Lower lobe of right lung (tissue), 2 donors: Measurements from ENCODE around the gene RASGRP3. TPM values are rescaled to one million over a fixed set of nuclear protein-coding genes. Genes with fewer than 3 reads are reported as not detected.

ENCODE experiments used
- ATAC-seq, 2 donors: fragments of 200-7000 bp; cut with Tn5 transposase; one replicate each; pipeline ENCODE4 v1.9.1; 2020 to 2022; ENCODE audit warnings: mild to moderate bottlenecking in 2 of 2, moderate library complexity in 2 of 2
- DNase-seq: peaks from one replicate; pipeline ENCODE4 v3.0.0-alpha.2; 2020
- H3K27ac ChIP-seq: fragments of 200-600 bp; one replicate; pipeline ENCODE4 v1.8.0; 2022
- H3K27me3 ChIP-seq: fragments of 200-600 bp; one replicate; pipeline ENCODE4 v1.8.0; 2022; ENCODE audit warnings: low read depth
- H3K36me3 ChIP-seq: fragments of 200-600 bp; one replicate; pipeline ENCODE4 v1.8.0; 2022; ENCODE audit warnings: mild to moderate bottlenecking
- H3K4me1 ChIP-seq: fragments of 200-600 bp; one replicate; pipeline ENCODE4 v1.8.0; 2022
- H3K4me3 ChIP-seq: fragments of 200-600 bp; one replicate; pipeline ENCODE4 v1.8.0; 2022; ENCODE audit warnings: mild to moderate bottlenecking
- H3K9me3 ChIP-seq: fragments of 200-600 bp; one replicate; pipeline ENCODE4 v1.8.0; 2022
- intact Hi-C: fragments of 100-400 bp; cut with DNase I; formaldehyde crosslinking; loops from one replicate; pipeline ENCODE4 v1.11.0; 2022
- total RNA-seq: library from RNA; stranded (reverse); fragmentation: NEBNext Ultra II Directional; extraction: Animal tissue kit (Norgen Biotek cat#: 25700); gene quantifications from one replicate; pipeline ENCODE4 v1.2.1, GENCODE V29; 2021
- TF ChIP-seq, protein P1 (sequence below): fragments of 200-600 bp; IDR thresholded peaks from one replicate; pipeline ENCODE4 v1.8.0; 2022; ENCODE audit warnings: antibody characterized with exemption, mild to moderate bottlenecking
- donor health status: DM: no; HTN: yes; CAD: no; lungs with severe emphysema.

Gene RASGRP3
- total RNA-seq, 1 donor from 2014 or later = 13.7 TPM

DNA sequence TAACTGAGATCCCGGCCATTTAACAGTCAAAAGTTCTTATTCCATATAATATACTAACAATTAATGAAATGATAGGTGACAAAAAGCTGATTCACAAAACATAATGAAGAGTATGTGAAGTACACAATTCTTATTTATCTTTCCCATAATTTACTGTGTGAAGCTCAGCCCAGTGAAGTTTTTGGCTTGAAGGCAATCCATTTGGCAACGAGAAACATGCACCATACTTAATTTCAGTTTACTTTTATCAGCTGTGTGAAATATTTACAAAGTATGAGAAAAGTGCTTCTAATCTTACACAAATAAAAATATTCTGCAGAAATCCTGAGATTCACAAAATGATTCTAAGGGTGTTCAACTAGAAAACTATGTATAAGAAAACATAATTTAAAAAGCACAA is 110.3 kb downstream of the RASGRP3 start:
- Histone ChIP-seq H3K27me3 (no peaks in the 10 kb centered on the region), H3K4me1 (peaks cover 12% of the 10 kb centered on the region), H3K4me3 (no peak overlapping the region), H3K36me3 (peaks cover 64% of the 10 kb centered on the region), H3K27ac (no peak overlapping the region), H3K9me3 (no peaks in the 10 kb centered on the region)
- no peak for ATAC-seq
- intact Hi-C loops = no loop called here
- TF ChIP-seq, protein P1, sequence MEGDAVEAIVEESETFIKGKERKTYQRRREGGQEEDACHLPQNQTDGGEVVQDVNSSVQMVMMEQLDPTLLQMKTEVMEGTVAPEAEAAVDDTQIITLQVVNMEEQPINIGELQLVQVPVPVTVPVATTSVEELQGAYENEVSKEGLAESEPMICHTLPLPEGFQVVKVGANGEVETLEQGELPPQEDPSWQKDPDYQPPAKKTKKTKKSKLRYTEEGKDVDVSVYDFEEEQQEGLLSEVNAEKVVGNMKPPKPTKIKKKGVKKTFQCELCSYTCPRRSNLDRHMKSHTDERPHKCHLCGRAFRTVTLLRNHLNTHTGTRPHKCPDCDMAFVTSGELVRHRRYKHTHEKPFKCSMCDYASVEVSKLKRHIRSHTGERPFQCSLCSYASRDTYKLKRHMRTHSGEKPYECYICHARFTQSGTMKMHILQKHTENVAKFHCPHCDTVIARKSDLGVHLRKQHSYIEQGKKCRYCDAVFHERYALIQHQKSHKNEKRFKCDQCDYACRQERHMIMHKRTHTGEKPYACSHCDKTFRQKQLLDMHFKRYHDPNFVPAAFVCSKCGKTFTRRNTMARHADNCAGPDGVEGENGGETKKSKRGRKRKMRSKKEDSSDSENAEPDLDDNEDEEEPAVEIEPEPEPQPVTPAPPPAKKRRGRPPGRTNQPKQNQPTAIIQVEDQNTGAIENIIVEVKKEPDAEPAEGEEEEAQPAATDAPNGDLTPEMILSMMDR = no peak
- DNase-seq = no peak

DNA sequence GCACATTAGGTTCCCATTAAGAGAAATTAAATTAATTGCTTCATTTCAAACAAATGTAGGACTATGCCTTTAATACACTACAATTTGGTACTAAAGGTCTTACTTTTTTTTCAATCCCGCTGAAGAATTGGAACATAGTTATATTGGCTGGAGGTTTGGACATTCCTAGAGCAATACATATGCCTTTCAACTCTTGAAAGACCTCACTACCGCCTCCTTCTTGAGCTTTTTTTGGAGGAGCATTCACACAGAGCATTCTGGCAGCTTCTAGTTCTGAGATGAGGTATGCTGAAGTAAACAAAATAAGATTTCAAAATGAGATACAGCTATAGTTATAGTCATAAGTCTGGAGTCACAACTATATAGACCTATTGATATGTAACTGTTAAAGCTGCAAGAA is 111.8 kb downstream of the RASGRP3 start:
- Histone ChIP-seq H3K9me3 (no peaks in the 10 kb centered on the region), H3K27me3 (no peaks in the 10 kb centered on the region), H3K4me1 (peaks cover 1% of the 10 kb centered on the region), H3K27ac (no peak overlapping the region), H3K36me3 (peaks cover 79% of the 10 kb centered on the region), H3K4me3 (no peak overlapping the region)
- no peak for DNase-seq
- intact Hi-C loops = no loop called here
- no peak for ATAC-seq
- TF ChIP-seq, protein P1 = no peak

DNA sequence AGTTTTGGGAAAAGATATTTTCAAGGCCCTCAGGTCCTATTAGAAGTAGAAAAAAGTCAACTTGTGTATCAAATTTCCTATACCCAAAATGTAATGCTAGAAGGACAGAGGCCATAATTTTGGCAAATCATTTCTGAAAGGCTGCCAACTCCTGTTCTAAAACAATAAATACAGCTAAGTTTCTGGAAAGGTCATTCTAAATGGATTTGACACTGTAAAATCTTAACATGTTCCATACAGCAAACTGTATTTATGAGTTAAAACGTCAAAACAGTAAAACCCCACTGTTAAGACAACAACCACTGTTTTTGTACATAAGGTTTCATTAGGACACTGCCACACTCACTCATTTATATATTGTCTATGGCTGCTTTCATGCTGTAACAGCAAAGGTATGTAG is 113.0 kb downstream of the RASGRP3 start:
- DNase-seq (no peak), ATAC-seq (no peak)
- Histone ChIP-seq H3K4me1 (no peaks in the 10 kb centered on the region), H3K9me3 (no peaks in the 10 kb centered on the region), H3K27ac (no peak overlapping the region), H3K27me3 (no peaks in the 10 kb centered on the region), H3K36me3 (peaks cover 79% of the 10 kb centered on the region), H3K4me3 (no peak overlapping the region)
- TF ChIP-seq, protein P1 = no peak
- intact Hi-C loops = no loop called here

DNA sequence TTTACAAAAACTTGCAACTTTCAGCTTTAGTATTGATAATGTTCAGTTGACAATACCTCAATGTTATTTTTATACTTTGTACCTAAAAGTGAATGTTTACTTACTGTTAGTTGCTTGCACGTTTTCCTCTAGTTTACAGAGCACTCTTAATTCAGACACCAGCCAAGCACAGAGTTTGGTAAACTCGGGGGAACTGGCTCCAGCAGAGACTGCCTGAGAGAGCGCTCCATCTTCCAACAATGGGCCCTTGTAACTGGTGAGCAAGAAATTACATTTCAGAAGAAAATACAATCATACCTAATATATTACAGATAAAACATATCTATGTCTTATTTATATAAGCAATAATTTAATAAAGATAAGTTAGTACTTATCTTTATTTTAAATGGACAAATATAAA is 118.9 kb downstream of the RASGRP3 start:
- ATAC-seq = no peak
- Histone ChIP-seq H3K27me3 (no peaks in the 10 kb centered on the region), H3K36me3 (peaks cover 47% of the 10 kb centered on the region), H3K4me1 (peaks cover 25% of the 10 kb centered on the region), H3K4me3 (no peak overlapping the region), H3K9me3 (no peaks in the 10 kb centered on the region), H3K27ac (no peak overlapping the region)
- TF ChIP-seq, protein P1 = no peak
- no peak for DNase-seq
- intact Hi-C loops = no loop called here

DNA sequence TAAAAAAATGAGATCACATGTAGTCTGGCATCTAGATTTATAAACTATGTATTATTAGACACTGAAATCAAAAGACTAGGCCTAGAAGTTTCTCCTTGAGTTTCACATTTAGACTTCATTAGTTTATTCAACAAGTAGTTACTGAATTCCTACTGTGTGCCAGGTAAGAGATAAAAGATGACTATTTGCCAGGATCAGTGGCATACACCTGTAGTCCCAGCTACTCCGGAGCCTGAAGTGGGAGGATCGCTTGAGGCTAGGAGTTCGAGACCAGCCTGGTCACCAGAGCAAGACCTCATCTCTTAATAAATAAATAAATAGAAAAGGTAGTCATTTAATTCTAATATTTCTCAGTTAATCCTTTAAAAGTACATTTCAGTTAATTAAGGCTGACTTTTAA is 120.6 kb downstream of the RASGRP3 start:
- ATAC-seq (no peak), DNase-seq (no peak)
- H3K4me1 ChIP-seq = peaks cover 25% of the 10 kb centered on the region
- H3K27me3 ChIP-seq = no peaks in the 10 kb centered on the region
- no peak overlapping the region for H3K27ac ChIP-seq
- H3K9me3 ChIP-seq = no peaks in the 10 kb centered on the region
- TF ChIP-seq, protein P1 = no peak
- peaks cover 31% of the 10 kb centered on the region for H3K36me3 ChIP-seq
- intact Hi-C loops = no loop called here
- H3K4me3 ChIP-seq = no peak overlapping the region
